Breast epithelium (tissue), 4 donors: ENCODE data around the gene TM7SF2. TPM values are rescaled to one million over a fixed set of nuclear protein-coding genes. Genes with fewer than 3 reads are reported as not detected.

Experiments used
- DNase-seq, 2 donors: peaks; one replicate each; pipeline ENCODE4 v3.0.0-alpha.2; 2019; ENCODE audit warnings: low spot score in 2 of 2
- H3K27ac ChIP-seq, 2 donors: fragments of 200-600 bp; sonication (generic) in 1 of 2; one replicate each; pipeline ENCODE4 v1.5.1; 2016 to 2019; ENCODE audit warnings: mild to moderate bottlenecking in 1 of 2
- H3K27me3 ChIP-seq, 2 donors: fragments of 200-600 bp; sonication (generic) in 1 of 2; one replicate each; pipeline versions ENCODE4 v1.5.1 to v1.6.0; 2017 to 2019; ENCODE audit warnings: control low read depth in 1 of 2, mild to moderate bottlenecking in 1 of 2
- H3K36me3 ChIP-seq: fragments of 200-600 bp; one replicate; pipeline ENCODE4 v1.5.1; 2019
- H3K4me1 ChIP-seq, 2 donors: fragments of 200-600 bp; sonication (generic); one replicate each; pipeline ENCODE4 v1.5.1; 2016 to 2019; ENCODE audit warnings: control low read depth in 1 of 2
- H3K4me3 ChIP-seq, 3 donors: fragments of 200-600 bp; sonication (generic); 1 replicate in 2 of 3; 2 replicates in 1 of 3; pipeline ENCODE4 v1.5.1; 2016 to 2019; ENCODE audit warnings: mild to moderate bottlenecking in 3 of 3, moderate library complexity in 2 of 3
- H3K9me3 ChIP-seq, 2 donors: fragments of 200-600 bp; sonication (generic) in 1 of 2; one replicate each; pipeline ENCODE4 v1.5.1; 2016 to 2019; ENCODE audit warnings: control low read depth in 1 of 2
- CTCF ChIP-seq, 3 donors: fragments of 450-650 bp; IDR thresholded peaks; one replicate each; pipeline ENCODE4 v1.5.1; 2016 to 2017; ENCODE audit warnings: antibody characterized with exemption in 3 of 3, mild to moderate bottlenecking in 3 of 3, moderate library complexity in 3 of 3
- POLR2A ChIP-seq: fragments of 450-650 bp; IDR thresholded peaks from one replicate; pipeline ENCODE4 v1.6.1; 2016; ENCODE audit warnings: antibody characterized with exemption, mild to moderate bottlenecking, moderate library complexity
- POLR2AphosphoS5 ChIP-seq, 3 donors: sonication (generic); formaldehyde crosslinking; IDR thresholded peaks; one replicate each; pipeline ENCODE4 v1.6.1; 2017; ENCODE audit warnings: antibody characterized with exemption in 3 of 3
- intact Hi-C: fragments of 100-400 bp; cut with DNase I; formaldehyde crosslinking; loops from one replicate; pipeline ENCODE4 v1.15.1; 2023; ENCODE audit warnings: low total_unique reads
- total RNA-seq, 3 donors: library from RNA; depleted of rRNA; stranded (reverse); fragments of >200 nt; gene quantifications; one replicate each; pipeline ENCODE4 v1.1.0, GENCODE V29; 2016

Gene TM7SF2
- total RNA-seq, 3 donors from 2014 or later, result 38.8 to 189 (median 44.2) TPM

- Histone ChIP-seq H3K27me3 (no peaks in the 10 kb centered on the region), H3K4me3 (no peak overlapping the region), H3K4me1 (peaks cover 5 to 7% of the 10 kb centered on the region in 2 donors), H3K27ac (no peak overlapping the region), H3K9me3 (no peaks in the 10 kb centered on the region), H3K36me3 (peaks cover 29% of the 10 kb centered on the region)
- intact Hi-C loops, result loop anchor here (10.0 kb wide), 1 partner anchor 60 kb away; the partner anchor contains the start of gene CAPN1
- DNase-seq, result no peak
- TF ChIP-seq CTCF (IDR thresholded peaks at IDR 0.05) (no peak), POLR2AphosphoS5 (IDR thresholded peaks at IDR 0.05) (no peak), POLR2A (no peak)
Measured at GRCh38 chr11:65124480-65125196, 13.0 kb downstream of the TM7SF2 start.

- no peak overlapping the region for H3K27ac ChIP-seq
- intact Hi-C loops, result loop anchor here (10.0 kb wide), 1 partner anchor 59 kb away; the partner anchor contains the start of gene CAPN1
- peaks cover 36% of the 10 kb centered on the region for H3K36me3 ChIP-seq
- DNase-seq, result no peak
- H3K4me1 ChIP-seq, result peaks cover 5 to 7% of the 10 kb centered on the region in 2 donors
- no peaks in the 10 kb centered on the region for H3K27me3 ChIP-seq
- H3K9me3 ChIP-seq, result no peaks in the 10 kb centered on the region
- no peak for TF ChIP-seq POLR2AphosphoS5 (IDR thresholded peaks at IDR 0.05)
- no peak for TF ChIP-seq CTCF (IDR thresholded peaks at IDR 0.05)
- no peak for TF ChIP-seq POLR2A
- H3K4me3 ChIP-seq, result no peak overlapping the region
Measured at GRCh38 chr11:65125197-65126056, 13.8 kb downstream of the TM7SF2 start.

GRCh38 chr11:65126624-65127274, 15.1 kb downstream of the TM7SF2 start:
- no peaks in the 10 kb centered on the region for H3K27me3 ChIP-seq
- H3K36me3 ChIP-seq, result peaks cover 44% of the 10 kb centered on the region
- H3K4me1 ChIP-seq, result no peaks in the 10 kb centered on the region
- no peak for TF ChIP-seq POLR2A
- no peak for TF ChIP-seq POLR2AphosphoS5 (IDR thresholded peaks at IDR 0.05)
- TF ChIP-seq CTCF (IDR thresholded peaks at IDR 0.05), result no peak
- DNase-seq, result no peak
- no peaks in the 10 kb centered on the region for H3K9me3 ChIP-seq
- H3K4me3 ChIP-seq, result no peak overlapping the region
- intact Hi-C loops, result loop anchor here (10.0 kb wide), 1 partner anchor 58 kb away; the partner anchor contains the start of gene CAPN1
- H3K27ac ChIP-seq, result no peak overlapping the region

DNA sequence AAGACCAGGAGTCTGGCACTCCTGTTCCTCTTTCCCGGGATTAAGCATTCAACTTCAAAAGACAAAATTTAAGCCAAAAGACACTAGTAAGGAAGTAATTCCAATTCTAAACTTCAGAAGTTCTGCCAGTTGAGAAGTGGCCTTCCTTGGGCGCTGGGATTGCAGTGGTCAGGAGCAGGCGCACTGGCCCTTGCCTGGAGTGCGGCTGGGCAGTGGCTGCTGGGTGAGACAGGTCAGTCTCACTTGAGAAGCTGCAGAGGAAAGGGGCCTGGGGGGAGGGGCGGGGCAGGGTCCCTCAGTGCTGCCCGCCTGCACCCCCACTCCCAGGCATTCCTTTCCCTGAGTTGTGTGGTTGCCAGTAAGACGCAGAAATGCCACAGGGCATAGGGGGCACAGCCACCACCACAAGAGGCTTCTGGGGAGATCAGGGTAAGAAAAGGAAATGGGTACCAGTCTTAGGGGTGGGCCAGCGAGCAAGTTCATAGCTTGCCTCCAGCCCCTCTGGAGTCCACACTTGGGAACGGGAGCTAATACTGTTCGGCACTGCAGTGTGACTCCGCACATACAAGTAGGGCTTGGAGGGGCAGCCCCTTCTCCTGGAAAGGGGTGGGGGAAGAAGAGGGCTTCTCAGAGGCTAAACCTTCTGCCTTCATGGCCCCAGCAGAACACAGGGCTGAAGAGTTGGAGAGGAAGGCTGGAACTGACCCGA, 16.0 kb downstream of the TM7SF2 start:
- H3K27ac ChIP-seq, result no peak overlapping the region
- peaks cover 48% of the 10 kb centered on the region for H3K36me3 ChIP-seq
- no peaks in the 10 kb centered on the region for H3K27me3 ChIP-seq
- no peak for TF ChIP-seq POLR2AphosphoS5 (IDR thresholded peaks at IDR 0.05)
- no peak for TF ChIP-seq CTCF (IDR thresholded peaks at IDR 0.05)
- no peak for TF ChIP-seq POLR2A
- no peaks in the 10 kb centered on the region for H3K9me3 ChIP-seq
- intact Hi-C loops, result loop anchor here (10.0 kb wide), 1 partner anchor 57 kb away; the partner anchor contains the start of gene CAPN1
- no peak for DNase-seq
- H3K4me1 ChIP-seq, result peaks cover 0 to 4% of the 10 kb centered on the region in 2 donors
- no peak overlapping the region for H3K4me3 ChIP-seq
